Stimulated activated memory B cell treated with anti-CD40 and anti-IgM and Interleukin-4, amounts not matched to agents 10 μg/mL and 1 μg/mL and 100 μg/mL, for 72 hours (primary cell): ENCODE measurements around the gene WNT5A.

Experiments used
- ATAC-seq: fragments of 150-1000 bp; cut with Tn5 transposase; 2 replicates; pipeline ENCODE4 v1.10.0; 2021
- H3K27ac Mint-ChIP-seq: one replicate; pipeline ENCODE4 v1.8.0; 2022; ENCODE audit warnings: mild to moderate bottlenecking, mixed read lengths
- H3K27me3 Mint-ChIP-seq: one replicate; pipeline ENCODE4 v1.8.0; 2022; ENCODE audit warnings: mixed read lengths
- H3K36me3 Mint-ChIP-seq: one replicate; pipeline ENCODE4 v1.8.0; 2022; ENCODE audit warnings: mixed read lengths
- H3K4me1 Mint-ChIP-seq: one replicate; pipeline ENCODE4 v1.8.0; 2022; ENCODE audit warnings: mixed read lengths
- H3K4me3 Mint-ChIP-seq: one replicate; pipeline ENCODE4 v1.8.0; 2022; ENCODE audit warnings: mild to moderate bottlenecking, moderate library complexity, mixed read lengths
- H3K9me3 Mint-ChIP-seq: one replicate; pipeline ENCODE4 v1.8.0; 2022; ENCODE audit warnings: mixed read lengths

WNT5A gene

DNA sequence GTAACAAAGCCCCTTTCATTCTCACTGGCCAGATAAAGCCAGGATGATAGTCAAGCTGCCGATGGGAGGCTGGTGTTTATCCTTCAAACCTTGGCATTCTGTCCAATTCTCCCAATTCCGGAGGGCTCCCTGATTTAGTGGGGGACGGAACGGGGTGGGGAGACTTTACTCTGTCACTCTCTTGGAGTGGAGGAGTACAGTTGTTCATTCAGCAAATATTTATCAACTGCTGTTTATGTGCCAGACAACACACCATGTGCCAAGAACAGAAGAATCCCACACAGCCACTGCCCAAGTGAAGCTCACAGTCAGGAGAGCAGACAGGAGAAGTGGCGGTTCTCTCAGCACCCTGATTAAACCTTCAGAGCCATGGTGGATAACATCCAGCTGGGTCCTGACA lies 63.3 kb downstream of the WNT5A start:
- ATAC-seq: no peak
- no peak overlapping the region for H3K27ac Mint-ChIP-seq
- H3K36me3 Mint-ChIP-seq: no peaks in the 10 kb centered on the region
- no peaks in the 10 kb centered on the region for H3K27me3 Mint-ChIP-seq
- peaks cover 5% of the 10 kb centered on the region for H3K9me3 Mint-ChIP-seq
- H3K4me1 Mint-ChIP-seq: no peaks in the 10 kb centered on the region
- H3K4me3 Mint-ChIP-seq: no peak overlapping the region

DNA sequence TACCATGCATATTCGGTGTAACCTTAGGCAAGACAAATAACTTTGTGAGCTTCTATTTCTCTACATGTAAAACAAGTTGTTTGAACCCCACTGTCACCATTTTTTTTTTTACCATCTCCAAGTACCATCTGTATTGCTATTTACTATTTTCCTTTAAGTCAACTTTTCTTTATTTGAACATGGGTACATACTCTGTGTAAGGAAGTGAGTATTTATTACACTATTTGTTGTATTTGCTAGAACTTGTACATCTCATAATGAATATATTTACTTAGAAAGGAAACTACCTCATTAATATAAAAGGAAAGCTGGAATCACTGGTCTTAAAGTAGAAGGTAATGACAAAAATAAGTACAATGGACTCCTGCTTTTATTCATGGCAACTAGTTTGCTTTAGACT lies 69.9 kb downstream of the WNT5A start:
- no peaks in the 10 kb centered on the region for H3K4me1 Mint-ChIP-seq
- H3K9me3 Mint-ChIP-seq: peaks cover 3% of the 10 kb centered on the region
- no peaks in the 10 kb centered on the region for H3K36me3 Mint-ChIP-seq
- no peak overlapping the region for H3K4me3 Mint-ChIP-seq
- no peak overlapping the region for H3K27ac Mint-ChIP-seq
- no peaks in the 10 kb centered on the region for H3K27me3 Mint-ChIP-seq
- no peak for ATAC-seq

DNA sequence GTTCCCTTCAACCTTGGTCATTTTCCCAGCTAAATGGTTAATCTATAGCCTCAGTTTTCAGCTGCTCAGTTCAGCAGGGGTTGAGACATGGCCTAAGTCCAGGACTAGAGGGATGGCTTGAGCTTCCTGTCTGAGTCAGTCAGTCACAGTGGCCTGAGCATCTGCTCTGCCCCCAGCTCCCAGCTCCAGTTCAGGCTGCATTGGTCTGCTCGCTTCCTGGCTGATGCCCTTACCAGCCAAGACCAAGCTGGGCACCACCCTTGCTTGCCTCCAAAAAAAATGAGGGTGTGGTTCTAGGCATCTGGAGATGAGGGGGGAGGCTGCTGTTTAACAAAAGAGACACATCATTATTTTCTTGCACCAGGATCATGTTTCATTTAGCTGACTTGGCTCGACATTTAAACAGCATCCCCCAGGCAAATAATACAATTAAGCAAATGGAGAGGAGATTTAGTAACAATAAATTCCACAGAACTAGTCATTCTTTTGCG lies 70.7 kb downstream of the WNT5A start:
- Mint-ChIP-seq H3K27me3 (no peaks in the 10 kb centered on the region), H3K4me1 (no peaks in the 10 kb centered on the region), H3K9me3 (peaks cover 3% of the 10 kb centered on the region), H3K36me3 (no peaks in the 10 kb centered on the region), H3K4me3 (no peak overlapping the region), H3K27ac (no peak overlapping the region)
- no peak for ATAC-seq
